Measurements from ENCODE around the gene GRAMD4.
A peak's percentile ranks its signal among the peaks of the same experiment; 100 is the strongest.

The GRAMD4 gene

GRCh38 chr22:46676479-46676878 lies 56.3 kb downstream of the GRAMD4 start:
- no peak for DNase-seq

DNA sequence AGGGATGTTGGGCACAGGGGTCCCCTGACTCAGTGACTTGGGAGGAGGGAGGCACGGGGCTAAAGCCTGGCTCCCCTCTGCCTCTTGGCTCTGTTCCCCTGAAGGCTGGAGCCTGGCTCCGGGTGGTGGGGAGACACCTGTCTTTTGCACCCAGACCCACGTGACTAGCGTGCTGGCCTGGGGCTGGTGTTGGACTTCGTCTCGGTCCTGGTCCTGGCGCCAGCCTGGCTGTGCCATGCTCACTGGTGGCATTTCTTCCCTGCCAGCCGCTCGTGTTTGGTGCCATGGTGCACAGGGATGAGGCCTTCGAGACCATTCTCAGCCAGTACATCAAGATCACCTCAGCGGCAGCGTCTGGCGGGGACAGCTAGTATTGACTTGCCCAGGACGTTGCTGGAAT lies 56.7 kb downstream of the GRAMD4 start:
- no peak for DNase-seq

DNA sequence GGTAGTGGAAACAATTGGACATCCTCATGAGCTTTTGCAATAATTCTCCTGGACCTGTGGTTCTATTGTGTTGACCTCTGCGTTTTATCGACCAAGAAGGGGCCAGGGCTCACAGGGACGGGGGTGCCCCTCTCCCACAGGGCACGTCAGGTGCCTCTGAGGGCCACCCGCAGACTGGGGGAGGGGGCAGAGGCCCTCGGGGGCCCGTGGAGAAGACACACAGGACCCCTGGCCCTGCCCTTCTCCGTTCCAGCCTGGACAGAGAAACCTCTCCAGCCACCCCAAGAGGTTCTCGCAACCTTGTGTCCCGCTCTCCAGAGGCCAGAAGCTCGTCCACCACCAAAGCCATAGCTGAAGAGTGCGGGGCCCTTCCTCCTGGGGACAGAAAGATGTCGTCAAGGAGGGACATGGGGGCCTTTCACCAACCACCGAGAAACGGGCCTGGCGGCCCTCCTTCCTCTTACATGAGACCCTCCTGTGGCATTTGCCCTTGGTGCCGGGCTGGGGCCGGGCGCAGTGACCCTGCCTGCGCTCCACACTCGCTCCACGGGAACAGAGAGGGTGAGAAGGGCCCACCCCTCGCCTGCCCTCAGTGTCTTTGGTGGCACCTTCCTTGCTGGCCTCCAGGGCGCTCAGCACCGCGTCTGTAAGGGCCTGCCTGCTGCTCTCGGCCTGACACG lies 57.3 kb downstream of the GRAMD4 start:
- DNase-seq = no peak

GRCh38 chr22:46678003-46678657 lies 57.9 kb downstream of the GRAMD4 start:
- DNase-seq = no peak

DNA sequence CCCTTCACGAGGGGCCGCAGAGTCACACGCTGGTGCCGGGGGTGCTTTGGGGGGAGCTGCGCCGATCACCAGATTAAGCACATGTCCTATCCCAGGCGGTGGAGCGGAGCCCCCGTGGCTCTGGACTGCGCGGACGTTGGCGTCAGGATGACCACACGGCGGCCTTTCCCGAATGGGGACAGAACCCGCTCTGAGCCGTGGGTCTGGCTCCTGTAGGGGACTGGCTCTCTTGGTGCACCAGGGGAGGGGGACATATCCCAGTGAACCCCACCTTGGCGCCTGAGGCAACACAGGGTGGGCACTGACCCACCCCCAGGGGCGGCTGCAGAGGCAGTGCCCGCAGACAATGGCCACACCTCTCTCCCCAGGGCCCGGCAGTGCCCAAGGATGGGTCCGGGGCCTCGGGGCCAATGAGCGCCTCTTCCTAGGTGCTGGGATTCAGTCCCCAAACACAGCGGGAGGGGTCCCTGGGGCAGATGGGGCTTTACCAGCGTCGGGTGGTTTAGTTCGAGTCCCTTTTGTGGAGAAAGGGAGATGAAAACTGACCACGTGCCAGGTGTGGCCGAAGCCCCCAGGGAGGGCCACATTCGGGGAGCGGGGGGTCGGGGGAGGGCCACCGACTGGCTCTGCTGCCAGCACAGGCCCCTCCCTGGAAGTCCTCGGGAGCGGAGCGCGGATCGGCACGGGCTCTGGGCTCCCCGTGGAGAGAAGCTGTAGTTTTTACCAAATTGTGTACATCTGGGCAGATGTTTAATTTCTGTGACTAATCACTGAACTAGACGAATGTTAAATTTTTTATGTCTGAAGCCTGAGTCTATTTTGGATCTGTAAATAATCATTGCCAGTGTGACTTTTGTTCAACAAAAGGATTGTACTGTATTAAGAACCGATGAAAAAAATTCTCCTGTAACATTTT lies 58.9 kb downstream of the GRAMD4 start:
- DNase-seq = no peak

GRCh38 chr22:46679706-46680269 lies 59.6 kb downstream of the GRAMD4 start:
- DNase-seq = no peak

GRCh38 chr22:46681010-46681409 lies 60.8 kb downstream of the GRAMD4 start:
- DNase-seq = peak; percentile 83

GRCh38 chr22:46682011-46682731 lies 62.0 kb downstream of the GRAMD4 start:
- DNase-seq = no peak

DNA sequence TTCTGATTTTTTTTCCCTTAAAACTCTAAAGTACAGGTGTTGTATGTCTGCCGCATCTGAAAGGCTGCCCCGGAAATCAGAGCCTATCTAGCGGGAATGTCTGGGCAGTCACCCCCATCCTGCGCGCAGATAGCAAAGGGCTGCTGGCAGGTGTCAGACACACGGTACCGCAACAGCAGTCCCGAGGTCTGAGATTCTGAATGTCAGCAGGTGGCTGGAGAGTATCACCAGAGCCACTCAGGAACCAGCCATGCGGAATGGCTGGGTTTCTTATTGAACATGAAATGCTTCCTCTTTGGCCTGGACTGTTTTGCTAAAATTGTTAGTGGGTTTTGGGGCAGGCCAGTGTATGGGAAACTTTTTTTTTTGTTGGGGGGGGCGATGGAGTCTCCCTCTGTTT lies 64.5 kb downstream of the GRAMD4 start:
- DNase-seq = no peak

DNA sequence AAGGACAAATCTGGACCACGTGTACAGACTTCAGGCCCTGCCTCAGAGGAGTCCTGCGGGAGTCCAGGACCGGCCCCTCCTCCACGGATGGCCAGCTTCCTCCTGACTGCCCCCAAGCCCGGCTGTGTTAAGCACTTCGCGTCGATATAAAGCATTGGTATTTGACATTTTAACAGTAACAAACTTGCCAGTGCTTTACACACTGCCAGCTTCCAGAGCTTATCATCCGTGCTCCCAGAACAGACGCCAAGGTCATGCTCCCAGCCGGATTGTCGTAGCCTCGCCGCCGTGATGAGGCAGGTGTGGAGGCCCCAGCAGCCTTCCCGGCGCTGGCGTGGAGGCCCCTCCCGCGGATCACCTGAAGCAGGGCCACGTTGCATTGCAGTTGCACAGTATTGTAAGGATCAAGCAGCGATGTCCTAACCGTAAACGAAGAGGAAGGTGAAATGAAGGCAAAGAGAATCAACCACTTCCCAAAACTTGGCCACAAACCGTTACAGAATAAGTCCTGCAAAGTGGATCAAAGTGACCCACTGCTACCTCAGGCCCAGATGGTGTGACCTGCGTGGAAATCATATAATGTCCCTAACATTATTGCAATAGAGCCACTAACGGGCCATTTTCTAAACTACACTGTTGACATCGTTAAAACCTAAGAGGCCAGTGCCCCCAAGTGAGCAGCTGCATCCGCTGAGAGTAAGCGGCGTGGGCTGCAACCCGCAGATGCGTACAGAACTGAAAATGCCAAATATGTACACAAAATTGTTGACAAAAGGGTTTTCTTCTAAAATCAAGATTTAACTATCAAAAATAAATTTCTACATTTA lies 66.2 kb downstream of the GRAMD4 start:
- DNase-seq = no peak

DNA sequence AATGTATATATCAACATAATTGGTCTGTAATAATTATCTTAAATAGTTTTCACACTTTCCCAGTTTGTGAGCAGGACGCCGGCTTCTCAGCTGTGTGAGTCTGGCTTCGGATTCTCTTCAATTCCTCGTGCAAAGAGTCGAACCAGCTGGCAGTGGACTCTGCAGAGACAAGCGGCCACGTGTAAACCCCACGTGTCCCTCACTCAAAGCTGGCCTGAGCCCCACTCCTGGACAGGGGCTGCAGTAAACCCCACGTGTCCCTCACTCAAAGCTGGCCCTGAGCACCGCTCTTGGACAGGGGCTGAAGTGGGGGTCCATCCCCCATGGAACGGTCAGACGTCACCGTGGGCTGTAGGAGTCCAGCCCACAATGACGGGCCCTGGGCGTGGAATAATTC lies 66.9 kb downstream of the GRAMD4 start:
- DNase-seq = no peak

DNA sequence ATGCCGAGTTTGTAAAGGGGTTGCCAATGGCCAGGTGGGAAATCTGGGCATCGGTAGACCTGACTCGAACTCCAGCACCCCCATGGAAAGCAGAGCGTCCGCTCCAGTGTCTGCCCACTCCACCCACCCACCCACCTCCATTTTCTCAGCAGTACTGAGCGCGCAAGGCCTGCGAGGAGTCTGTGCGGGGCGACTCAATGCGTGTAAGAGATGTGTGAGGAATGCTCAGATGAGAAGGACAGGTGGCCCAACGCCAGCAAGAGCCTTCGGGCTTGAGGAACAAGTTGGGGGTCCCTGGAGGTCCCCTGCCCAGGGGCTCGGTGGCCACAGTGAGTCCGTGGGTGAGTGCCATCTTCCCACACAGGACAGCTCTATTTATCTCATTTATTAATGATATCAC lies 67.3 kb downstream of the GRAMD4 start:
- DNase-seq = no peak

- no peak for DNase-seq
Observed at GRCh38 chr22:46688949-46689348, 68.8 kb downstream of the GRAMD4 start.

DNA sequence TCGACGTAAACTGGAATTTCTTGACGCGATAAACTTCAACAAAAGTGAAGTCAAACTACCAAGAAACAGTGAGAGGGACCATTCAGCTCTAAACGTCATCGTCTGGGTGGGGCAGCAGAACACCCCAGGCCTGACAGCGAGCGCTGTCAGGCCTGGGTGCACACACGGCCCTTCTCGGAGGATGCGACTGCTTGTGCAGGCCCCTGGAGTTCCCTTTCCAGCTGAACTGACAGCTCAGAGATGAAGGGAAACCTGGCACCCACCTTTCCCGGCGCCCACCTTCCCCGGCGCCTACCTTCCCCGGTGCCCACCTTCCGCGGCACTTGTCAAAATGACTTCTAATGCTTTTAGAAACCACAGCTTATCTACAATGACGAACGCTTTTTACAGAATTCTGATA lies 70.0 kb downstream of the GRAMD4 start:
- DNase-seq = no peak

GRCh38 chr22:46691571-46691970 lies 71.4 kb downstream of the GRAMD4 start:
- no peak for DNase-seq

DNA sequence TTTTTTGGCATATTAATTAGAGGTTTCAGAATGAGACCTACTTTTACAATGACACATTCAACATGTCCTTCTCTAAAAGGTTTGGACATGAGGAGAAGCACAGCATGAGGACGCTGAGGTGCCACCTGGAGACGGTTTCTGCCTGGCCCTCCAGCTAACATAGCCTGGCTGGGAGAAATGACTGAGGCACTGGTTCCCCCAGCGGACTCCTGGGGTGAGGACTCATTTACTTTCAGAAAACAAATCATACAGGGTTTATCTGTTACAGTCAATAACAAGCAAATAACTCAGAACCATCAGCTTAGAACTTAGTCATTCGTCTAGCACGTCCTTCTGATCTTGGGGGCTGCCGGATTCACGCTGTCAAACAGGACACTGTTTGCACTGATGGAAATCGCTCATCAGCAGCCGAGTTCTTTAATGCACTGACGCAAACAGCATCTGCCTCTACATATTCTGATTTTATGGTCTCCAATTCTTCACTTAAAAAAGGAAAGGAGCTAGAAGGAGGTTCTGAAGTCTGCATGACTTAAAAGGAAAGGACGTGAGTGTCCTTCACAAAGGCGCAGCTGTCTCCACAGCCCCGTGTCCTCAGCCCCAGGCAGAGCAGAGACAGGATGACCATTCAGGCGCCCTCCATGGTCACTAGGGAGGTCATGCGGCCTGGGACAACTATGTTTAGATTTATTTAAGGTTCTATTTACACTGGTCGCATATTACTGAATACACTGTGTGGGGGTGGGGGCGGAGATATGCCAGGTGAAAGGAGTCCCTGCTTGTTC lies 73.6 kb downstream of the GRAMD4 start:
- DNase-seq = no peak

- no peak for DNase-seq
Observed at GRCh38 chr22:46694416-46695170, 74.4 kb downstream of the GRAMD4 start.

- DNase-seq = no peak
Observed at GRCh38 chr22:46695346-46696228, 75.4 kb downstream of the GRAMD4 start.

GRCh38 chr22:46696229-46696518 lies 76.0 kb downstream of the GRAMD4 start:
- DNase-seq = no peak

Measured in 8988T (cell line).